ENCODE measurements around the gene S100A5.

S100A5 gene

DNA sequence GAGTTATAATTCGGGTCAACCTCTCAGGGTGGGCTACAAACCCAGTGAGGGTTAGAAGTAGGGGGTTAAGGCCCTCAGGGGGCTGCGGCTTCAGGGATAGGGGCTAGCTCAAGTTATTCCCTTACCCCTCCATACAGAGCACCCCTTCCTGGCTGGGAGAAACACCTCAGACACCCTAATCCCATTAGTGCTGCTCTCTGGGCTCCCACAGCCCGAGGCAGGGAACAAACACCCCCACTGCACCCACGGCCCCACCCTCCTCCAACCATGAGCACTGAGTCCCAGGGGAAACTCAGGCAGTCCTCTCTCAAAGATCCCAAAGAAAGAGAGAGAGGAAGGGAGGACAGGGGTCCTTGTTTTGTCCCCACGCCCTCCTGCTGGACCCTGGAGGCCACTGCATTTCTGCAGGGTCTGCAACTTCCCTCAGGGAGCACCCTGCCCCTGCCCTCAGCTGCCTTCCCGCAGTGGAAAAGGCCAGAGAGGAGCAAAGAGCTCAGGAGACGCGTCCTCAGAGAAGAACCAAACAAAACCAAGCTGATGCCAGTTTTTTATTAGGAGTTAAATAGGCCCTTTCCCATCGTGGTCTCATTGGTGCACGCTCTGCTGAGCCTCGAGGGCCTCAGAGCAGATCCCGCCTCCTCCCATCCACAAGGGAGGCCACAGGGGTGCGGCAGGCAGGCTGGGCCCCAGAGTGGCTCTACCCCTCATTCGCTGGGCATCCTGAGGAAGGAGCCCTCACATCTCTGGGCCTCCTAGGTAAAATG is 6.2 kb upstream of the S100A5 start:
- DNase-seq = no peak

DNA sequence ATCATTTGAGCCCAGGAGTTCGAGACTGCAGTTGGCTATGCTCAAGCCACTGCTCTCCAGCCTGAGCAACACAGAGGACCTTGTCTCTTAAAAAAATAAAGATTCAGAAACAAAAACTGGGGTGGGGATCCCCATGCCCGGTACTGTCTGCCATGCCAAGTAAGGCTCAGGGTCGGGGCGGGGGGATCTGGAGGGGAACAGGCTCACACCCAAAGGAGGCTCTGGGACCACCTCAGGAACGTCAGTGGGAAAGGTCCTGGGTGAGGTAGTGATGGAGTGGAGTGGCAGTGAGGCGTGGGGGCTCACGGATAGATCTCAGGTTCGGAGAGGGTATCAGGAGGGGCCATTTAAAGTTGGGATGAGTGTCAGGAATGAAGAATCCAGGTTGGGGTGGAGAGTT is 5.6 kb upstream of the S100A5 start:
- DNase-seq = no peak

DNA sequence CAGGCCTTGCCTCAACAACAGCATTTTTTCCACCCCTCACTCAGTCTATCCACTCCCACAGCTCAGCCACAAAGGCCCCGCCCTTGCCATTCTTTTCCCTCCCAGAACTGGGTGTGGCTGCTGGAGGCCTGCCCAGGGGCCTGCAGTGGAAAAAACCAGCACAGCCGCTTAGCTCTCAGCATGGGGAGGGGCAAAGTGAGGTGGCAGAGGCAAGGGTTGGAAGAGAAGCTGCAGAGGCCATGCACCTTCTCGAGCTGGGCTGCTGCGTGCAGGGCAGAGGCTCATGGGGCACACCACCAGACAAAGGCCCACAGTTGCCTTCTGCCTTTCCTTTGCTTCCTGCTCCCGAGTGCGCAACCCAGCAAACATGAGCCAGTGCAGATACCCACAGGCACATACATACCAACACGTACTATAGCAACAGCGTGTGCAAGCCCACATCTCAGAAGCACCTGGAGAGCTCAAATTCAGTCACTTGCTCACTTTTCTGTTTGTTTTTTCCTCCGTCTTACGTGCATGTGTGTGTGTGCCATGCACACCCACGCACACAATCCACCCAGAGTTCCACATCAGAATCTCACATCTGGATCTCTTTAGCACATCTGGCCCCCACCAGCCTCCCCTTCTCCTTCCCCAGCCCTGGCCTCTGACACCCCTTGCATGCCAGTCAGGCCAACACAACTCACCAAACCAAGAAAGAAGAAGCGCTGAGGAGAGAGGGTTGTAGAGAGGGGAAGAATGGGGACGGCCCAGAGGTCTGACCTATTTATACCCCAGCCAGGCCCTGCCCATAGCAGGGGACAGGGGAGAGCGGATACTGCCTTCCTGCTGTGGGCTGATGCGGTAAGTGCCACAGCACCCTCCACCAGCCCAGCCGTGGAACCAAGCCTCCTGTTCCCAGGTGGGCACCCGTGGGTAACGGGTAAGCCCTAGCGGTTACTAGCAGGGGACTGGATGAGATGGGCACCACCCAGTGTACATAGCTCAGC is 4.6 kb upstream of the S100A5 start, which contains the start of gene S100A4:
Gene S100A4 (minus strand): TSS at position 740 of the 989 bp plus-strand sequence. CDS start 1,012 bp downstream, outside the sequence.
- DNase-seq = peak; percentile 80

DNA sequence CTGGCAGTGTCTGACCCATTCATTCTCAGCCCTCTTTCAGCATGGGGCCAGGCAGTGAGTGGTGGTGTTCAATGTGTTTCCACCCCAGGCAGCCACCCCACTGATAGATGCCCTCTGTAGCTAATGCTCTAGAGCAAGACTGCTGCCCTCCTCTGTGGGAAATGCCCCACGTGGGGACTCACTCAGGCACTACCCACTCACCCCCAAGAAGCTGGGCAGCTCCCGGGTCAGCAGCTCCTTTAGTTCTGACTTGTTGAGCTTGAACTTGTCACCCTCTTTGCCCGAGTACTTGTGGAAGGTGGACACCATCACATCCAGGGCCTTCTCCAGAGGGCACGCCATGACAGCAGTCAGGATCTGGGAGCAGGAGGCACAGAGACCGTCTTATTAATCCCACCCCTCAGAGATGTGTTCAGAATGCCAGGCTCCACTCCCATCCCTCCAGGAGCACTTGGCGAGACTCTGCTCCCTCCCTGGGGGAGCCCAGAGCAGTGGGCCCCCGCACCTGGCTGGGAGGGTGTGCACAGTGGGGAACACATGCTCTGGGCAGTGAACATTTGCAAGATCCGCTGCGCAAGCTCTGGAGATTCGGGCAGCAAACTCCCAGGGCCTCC is 3.8 kb upstream of the S100A5 start:
- peak; percentile 42 for DNase-seq

DNA sequence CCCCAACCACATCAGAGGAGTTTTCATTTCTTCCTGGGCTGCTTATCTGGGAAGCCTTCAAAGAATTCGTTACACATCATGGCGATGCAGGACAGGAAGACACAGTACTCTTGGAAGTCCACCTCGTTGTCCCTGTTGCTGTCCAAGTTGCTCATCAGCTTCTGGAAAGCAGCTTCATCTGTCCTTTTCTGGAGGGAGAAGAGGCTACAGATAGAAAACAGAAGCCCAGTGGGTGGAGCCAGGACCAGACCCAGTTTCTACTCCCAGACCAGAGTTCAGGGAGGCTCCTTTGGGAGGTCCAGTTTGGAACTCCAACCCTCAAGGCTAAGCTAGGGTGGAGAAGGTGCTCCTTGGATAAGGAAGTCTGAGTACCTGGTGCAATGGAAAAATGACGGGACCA is 3.0 kb upstream of the S100A5 start:
- no peak for DNase-seq

DNA sequence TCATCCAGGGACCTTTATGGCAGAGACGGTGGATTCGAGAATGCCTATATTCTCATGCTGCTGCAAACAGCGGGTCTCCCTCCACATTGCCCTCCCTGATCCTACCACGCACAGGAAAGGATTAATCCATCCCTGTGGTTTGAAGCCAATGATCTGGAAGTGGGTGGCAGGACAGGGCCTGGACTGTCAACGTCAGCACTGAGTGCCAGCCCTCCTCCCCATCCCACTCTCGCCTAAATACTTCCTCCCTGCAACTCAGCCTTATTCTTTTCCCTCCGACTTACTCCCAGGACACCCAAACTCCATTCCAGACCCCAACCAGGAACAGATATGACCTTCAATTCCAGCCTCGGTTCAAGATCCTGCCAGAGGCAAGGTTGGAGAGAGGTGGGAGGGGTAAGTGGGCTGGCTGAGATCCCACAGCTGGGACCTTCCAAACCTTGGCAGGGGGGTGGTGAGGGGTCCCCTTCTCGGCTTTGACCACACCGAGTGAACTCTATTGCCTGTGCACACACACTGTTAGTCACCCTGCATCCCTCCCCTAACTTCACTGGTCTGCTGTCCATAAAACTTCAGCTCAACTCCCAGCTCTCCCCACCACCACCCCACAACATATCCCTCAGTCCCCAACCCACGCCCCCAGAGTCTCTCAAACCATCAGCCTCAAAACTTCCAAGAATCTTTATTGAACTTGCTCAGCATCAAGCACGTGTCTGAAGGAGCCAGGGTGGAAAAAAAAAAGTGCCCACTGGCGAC is 2.4 kb upstream of the S100A5 start:
- DNase-seq = no peak

DNA sequence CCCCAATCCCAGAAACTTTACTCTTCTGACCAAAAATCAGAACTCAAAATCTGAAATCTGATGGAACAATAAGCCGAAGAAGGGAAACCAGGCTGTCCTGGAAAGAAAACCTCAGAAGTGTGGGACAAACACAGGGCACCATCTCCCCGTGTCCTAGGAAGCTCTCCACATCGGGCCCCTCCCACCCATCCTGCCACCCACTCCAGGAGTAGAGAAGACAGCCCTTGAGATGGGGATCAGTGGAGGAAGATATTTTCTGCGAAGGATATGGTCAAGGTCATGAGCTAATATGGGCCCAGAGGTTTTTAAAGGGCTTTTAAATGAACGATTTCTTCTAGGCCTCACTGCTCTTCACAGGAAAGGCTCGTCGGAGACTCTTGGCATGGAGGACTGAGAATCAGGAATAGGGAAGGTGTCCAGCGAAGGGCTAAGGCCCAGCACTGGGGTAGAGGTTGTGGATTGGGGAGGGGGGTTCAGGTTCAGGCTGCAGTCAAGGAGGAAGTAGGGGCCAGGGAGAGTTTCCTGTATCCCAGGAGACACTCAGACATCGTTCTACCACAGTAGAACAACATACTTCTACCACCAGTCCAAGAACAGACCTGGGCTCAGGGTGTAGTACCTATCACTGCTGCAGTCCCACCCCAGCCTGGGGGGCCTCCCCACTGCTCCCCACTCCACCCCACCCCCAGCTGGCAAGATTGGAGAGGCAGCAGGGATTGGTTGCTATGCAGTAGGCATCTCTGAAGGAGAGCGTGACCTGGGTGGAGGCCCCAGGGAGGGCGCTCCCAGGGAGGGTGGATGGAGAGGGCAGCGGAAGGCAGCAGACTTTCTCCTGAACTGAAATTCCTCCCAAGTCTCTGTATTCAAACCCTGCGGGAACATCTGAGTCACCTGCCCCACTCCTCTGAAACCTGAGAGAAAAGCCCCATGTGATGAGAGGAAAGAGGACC is 1.2 kb upstream of the S100A5 start:
- DNase-seq = no peak

DNA sequence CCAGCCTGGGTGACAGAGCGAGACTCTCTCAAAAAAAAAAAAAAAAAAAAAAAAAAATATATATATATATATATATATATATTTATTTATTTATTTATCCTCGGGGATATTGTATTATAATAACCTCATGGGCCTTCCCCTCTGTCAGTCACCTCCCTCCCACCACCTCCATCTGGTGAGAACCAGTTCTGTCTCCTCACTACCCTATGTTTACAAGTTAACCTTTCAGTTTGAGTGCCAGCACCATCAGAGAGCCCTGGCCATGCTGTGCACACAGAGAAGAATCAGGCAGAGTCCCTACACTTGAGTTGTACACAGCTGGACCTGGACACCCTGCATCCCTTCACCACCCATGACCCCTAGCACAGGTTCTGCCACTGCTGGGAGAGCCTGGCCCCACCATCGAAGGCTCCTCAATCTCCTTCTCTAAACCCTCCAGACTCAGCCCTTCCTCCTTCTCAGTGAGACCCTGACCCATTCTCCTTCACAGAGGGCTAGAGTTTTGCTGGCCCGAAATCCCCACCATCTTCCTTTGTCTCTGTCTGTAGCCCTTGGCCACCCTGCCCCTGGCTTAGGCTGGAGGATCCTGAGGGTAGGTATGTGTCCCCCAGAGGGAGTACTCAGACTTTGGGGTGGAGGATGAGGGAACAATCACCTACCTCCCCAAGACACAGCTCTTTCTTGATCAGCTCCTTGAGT is 1.2 kb downstream of the S100A5 start:
- DNase-seq = no peak

DNA sequence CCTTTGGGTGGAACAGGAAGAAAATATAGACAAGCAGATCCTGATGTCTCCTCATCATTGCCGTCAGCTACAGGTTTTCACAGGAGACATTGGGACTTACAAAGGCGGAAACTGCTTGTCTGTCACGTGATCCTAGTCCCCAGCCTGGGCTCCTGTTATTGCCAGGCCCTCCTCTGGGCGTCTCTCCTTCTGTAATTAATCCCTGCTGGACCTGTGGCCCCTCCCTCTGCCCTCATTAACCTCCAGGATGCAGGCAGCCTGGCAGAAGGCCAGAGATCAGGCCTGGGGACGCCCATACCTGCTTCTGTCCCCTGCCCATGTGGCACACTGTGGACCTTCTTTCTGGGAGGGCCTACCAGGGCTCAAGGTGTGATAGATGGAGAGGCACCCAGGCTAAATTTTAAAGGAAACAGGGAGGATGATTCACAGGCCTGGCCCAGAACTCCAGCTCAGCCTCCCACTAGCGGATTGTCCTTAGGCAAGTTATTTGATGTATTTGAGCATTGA is 2.4 kb downstream of the S100A5 start:
- DNase-seq = peak; percentile 39

DNA sequence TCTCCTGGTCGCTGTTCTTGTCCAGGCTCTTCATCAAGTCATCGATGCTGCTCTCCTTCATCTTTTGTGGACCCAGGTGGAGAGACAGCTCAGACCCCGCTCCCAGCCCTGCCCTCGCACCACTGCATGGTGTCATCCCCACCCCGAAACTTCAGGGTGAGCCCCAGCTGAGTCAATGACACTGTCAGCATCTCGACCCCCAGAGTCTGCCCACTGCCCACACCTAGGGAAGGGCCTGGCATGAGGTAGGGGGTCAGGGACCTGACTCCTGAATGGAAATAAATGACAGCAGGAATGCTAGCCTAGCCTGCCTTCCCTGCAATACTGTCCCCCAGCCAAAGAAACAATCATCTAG is 3.4 kb downstream of the S100A5 start:
- no peak for DNase-seq

DNA sequence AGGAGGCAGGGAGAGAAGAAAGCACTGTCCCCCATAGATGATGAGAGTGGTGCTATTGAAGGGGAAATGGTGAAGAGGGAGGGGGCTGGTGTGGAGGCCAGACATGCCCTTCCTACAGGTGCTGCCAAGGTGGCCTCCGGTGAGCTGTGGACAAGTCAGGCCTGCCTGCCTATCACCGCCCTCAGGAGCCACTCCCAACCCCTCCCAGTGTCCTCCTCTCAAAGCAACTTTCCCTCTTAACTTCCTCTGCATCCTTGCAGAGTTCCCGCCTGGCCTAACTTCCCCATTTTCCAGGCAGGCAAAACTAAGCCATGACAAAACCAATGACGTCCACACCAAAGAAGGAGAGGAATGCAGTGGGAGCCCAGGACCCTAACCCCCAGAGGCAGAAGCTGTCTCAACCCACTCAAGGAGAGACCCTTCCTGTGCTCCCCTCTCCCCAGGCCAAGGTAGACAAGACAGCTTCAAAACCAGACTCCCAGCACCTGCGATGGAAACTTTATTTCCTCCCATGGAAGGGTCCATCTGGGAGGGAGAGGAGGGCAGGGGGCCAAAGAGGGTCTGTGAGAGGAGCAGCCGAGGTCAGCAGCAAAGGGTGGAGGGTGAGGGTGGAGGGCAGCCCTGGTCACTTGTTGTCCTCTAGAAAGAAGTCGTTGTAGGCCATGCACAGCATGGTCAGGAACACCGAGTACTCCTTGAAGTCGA is 3.9 kb downstream of the S100A5 start:
- DNase-seq = no peak

DNA sequence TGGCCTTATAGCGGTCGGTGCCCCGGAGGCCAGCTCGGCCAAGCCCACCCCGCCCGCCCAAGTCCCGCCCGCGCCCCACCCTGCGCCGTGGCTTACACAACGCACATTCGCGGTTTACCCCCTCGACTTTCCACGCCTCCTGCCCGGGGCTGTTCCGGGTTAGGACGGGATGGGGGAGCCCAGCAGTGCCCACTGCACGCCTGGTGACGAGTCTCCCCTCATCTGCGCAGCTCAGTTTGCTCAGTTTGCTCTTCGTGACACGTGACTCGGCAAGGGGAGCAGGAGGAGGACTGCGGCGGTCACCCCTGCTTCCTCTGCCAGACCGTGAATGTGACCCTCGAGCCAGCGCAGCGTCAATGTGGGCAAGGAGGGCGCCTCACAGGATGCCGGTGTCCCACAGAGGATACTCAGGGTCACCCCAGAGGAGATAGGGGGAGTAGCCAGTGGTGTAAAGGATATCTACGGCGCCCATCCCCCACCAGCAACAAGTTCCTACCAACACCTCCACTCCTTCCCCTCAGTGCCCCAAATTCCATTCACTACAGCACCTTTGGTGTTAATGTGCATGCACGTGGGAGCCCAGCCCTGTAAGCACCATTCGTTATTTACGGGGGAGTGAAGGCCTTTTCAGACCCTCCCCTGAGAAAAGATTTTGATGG is 4.6 kb downstream of the S100A5 start:
- DNase-seq = peak; percentile 76

DNA sequence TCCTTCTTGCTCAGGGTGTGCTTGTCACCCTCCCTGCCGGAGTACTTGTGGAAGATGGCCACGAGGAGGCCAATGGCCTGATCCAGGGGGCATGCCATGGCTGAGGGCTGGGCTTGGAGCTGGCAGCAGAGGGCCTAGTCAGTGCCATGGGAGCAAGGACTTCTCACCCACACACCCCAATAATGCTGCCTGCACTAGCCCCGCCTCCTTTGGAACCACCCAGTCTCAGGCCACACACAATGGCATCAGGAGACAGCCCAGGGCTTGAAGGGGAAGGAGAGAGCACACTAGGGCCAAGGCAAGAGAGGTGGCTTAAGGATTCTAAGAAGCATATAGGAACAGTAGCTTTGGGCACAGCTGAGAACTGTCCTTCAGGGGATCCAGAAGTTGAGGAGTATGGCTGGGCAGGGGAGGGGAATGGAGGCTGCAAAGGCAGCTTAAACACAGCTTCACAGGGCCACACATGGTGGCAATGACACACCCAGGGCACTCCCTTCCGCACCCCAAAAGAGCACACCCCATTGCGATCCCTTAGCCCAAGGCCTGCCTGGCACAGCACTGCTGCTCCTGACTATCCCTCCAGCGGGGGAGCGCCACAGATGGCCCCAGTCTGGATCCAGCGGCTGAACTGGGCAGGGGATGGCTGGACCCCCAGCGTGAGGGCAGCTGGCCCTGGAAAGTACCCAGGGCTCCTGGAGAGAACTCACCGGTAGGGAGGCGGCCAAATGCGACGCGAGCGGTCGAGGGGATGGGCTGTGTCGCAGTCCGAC is 5.3 kb downstream of the S100A5 start, which contains the start of gene S100A6:
Gene S100A6 (minus strand): TSS at position 750 of the 770 bp plus-strand sequence. CDS start 652 bp downstream, at position 98.
- DNase-seq = peak; percentile 57

DNA sequence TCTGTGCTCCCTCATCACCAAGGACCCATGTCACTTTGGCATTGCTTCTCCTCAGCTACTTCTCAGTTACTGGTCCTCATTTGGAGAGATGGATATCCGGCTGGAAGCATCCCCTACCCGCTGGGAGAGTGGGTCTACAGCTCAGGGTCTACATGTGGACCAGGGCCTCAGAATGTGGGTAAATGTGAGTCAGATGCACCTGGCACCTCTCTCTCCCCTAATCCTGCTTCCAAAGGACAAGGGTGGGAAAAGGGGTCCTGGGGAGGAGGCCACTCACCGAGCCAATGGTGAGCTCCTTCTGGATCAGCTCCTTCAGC is 5.9 kb downstream of the S100A5 start:
- DNase-seq = no peak

DNA sequence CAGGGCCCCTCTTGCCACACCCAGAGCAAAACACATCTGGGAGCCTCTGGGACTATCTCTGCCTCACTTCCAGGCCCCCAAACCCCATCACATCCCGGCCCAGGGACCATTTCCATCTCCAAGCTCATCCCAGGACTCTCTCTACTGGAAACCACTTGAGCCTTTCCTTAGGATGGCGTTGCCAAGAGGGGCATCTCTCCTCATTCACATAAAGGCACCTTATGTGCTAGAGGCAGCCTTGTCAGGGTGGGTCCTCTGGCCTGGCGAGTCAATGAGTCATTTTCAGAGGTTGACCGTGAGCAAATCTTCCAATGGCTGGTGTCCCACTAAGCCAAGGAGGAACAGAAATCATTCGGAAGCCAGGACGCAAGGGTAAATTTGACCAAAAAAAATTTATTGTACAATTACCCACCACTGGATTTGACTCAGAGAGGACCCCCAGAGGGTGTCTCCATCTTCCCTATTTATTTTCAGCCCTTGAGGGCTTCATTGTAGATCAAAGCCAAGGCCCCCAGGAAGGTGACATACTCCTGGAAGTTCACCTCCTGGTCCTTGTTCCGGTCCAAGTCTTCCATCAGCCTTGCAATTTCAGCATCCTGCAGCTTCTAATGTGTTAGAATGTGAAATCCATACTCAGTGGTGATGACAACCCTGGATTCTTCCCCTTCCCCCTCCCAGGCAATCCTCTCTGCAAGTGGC is 6.4 kb downstream of the S100A5 start:
- DNase-seq = no peak

DNA sequence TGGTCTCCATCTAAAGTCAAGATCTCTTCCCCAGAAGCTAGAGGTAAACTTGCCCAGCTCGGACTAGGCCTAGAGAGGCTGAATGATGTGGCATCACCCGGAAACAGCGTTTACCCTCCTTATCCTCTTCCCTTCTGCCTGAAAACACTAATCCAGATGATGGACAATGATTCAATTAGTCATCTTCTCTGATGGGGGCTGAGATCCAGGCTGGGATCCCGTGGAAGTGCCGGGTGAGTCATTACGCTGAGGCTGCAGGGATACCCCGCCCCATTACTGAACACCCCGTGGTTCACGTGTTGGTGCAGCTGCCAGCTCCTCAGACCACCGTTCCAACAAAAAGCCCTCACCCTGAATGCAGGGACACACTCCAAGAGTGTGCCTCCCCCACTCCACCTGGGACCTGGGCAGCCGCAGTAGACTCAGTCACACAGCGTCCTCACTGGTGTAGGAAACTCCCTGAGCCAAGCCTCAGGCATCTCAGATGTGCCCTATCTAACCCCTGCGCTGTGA is 7.0 kb downstream of the S100A5 start:
- peak; percentile 36 for DNase-seq

DNA sequence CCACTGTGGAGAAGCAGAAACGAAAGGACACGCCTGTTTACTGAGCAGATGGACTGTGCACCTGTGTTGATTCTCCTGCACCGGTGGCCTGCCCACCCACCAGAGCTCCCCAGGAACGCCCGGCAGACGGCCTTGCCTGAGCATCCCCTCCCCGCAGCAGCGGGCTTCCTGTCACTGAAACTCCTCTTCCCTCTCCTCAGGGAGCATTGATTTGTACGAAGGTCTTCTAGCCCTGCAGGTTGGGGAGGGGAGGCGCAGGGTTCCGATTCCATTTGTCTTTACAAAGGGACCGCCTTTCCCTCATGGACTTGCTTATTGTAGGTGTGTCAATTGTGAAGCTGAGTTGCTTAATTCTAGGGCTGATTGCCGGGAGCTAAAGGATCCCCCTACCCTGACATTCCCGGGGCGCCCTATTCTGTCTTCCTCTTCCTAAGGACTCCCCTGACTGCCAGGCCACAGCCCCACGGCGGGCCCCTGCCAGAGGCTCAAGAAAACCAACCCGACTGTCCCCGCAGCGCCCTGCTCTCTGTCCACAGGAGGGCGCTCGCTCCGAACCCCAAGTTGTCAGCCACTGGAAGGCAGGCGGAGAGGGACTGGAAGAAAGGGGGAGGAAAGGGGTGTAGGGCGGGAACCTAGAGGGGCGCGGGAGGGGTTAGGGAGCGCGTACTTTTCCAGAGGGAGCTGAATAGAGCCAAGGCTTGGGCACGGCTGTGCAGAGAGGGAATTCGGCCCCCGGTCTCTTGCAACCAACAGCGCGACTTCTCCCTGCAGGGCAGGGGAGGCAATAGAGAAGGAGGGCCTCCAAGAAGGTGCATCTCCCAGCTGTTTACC is 7.8 kb downstream of the S100A5 start:
- peak; percentile 92 for DNase-seq

Measured in retina (tissue), 1 donor.